Measurements from ENCODE around the gene TMEM233.

TMEM233 gene

GRCh38 chr12:119681728-119682638 lies 88.4 kb downstream of the TMEM233 start:
- no peak for DNase-seq (ENCODE audit: low read depth)

- no peak for DNase-seq (ENCODE audit: low read depth)
Observed at GRCh38 chr12:119682639-119683252, 89.2 kb downstream of the TMEM233 start.

- DNase-seq (ENCODE audit: low read depth) = no peak
Observed at GRCh38 chr12:119683413-119683812, 89.8 kb downstream of the TMEM233 start.

- no peak for DNase-seq (ENCODE audit: low read depth)
Observed at GRCh38 chr12:119683816-119684215, 90.2 kb downstream of the TMEM233 start.

- DNase-seq (ENCODE audit: low read depth) = no peak
Observed at GRCh38 chr12:119684711-119685369, 91.3 kb downstream of the TMEM233 start.

- no peak for DNase-seq (ENCODE audit: low read depth)
Observed at GRCh38 chr12:119685375-119685774, 91.8 kb downstream of the TMEM233 start.

GRCh38 chr12:119686355-119686754 lies 92.8 kb downstream of the TMEM233 start:
- no peak for DNase-seq (ENCODE audit: low read depth)

GRCh38 chr12:119686776-119687175 lies 93.2 kb downstream of the TMEM233 start:
- DNase-seq (ENCODE audit: low read depth) = no peak

- no peak for DNase-seq (ENCODE audit: low read depth)
Observed at GRCh38 chr12:119687406-119687805, 93.8 kb downstream of the TMEM233 start.

GRCh38 chr12:119687879-119688278 lies 94.3 kb downstream of the TMEM233 start:
- no peak for DNase-seq (ENCODE audit: low read depth)

GRCh38 chr12:119689935-119690500 lies 96.4 kb downstream of the TMEM233 start:
- DNase-seq (ENCODE audit: low read depth) = no peak

- no peak for DNase-seq (ENCODE audit: low read depth)
Observed at GRCh38 chr12:119691202-119691810, 97.7 kb downstream of the TMEM233 start.

GRCh38 chr12:119692410-119692809 lies 98.8 kb downstream of the TMEM233 start:
- no peak for DNase-seq (ENCODE audit: low read depth)
